ENCODE results near the gene CACNA1H. TPM values are rescaled to one million over a fixed set of nuclear protein-coding genes. Genes with fewer than 3 reads are reported as not detected.

Gene CACNA1H
- total and polyA plus RNA-seq, 2 of the 8 experiments (the other 6 are each of a cell fraction or from before 2014, with no cell fraction given), result 14.0 to 28.7 TPM

DNA sequence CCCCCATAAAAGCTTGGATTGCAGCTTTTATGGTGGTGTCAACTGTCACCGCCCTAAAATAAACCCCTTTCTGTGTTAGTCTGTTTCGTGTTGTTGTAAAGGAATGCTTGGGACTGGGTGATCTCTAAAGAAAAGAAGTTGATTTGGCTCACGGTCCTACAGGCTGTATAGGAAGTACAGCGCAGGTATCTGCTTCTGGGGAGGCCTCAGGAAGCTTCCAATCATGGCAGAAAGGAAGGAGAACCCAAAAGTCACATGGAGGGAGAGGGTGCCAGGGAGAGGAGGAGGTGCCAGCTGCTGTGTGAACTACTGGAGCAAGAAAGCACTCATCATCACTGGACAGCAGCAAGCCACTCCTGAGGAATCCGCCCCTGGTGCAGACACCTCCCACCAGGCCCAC is 5.9 kb upstream of the CACNA1H start:
- CTCF ChIA-PET (ENCODE audit: partially characterized antibody), result interaction anchor here (0.5 to 2.8 kb wide), 3 partner anchors 10 to 27 kb away, joined by 3 to 10 read pairs (median 3); no protein-coding TSS in a partner anchor
- Histone ChIP-seq H3K56ac (replicated peaks; ENCODE audit: insufficient read length, low read depth, low read length) (no peak overlapping the region), H3K4me1 (replicated peaks in 1 of 4; ENCODE audit: control insufficient read depth in 3 of 4, insufficient read depth in 4 of 4, low read length in 3 of 4) (peaks cover 0 to 9% (median 6%) of the 10 kb centered on the region in 4 experiments; a peak in 5 of 7 replicates)
- TF ChIP-seq RBBP5 (IDR thresholded peaks at IDR 0.05; ENCODE audit: borderline replicate concordance, low read depth, low read length), result no peak
- TF ChIP-seq, protein P1, sequence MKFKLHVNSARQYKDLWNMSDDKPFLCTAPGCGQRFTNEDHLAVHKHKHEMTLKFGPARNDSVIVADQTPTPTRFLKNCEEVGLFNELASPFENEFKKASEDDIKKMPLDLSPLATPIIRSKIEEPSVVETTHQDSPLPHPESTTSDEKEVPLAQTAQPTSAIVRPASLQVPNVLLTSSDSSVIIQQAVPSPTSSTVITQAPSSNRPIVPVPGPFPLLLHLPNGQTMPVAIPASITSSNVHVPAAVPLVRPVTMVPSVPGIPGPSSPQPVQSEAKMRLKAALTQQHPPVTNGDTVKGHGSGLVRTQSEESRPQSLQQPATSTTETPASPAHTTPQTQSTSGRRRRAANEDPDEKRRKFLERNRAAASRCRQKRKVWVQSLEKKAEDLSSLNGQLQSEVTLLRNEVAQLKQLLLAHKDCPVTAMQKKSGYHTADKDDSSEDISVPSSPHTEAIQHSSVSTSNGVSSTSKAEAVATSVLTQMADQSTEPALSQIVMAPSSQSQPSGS (IDR thresholded peaks at IDR 0.05; ENCODE audit: low read length), result no peak
- no peak for TF ChIP-seq YY1 (IDR thresholded peaks at IDR 0.05; ENCODE audit: low read depth, low read length)
- no peak for TF ChIP-seq SUZ12 (IDR thresholded peaks at IDR 0.05; ENCODE audit: low read length)
- TF ChIP-seq RAD21 (IDR thresholded peaks at IDR 0.05 in 1 of 2, conservative IDR thresholded peaks at IDR 0.05 in 1 of 2; ENCODE audit: low read depth in 2 of 2, low read length in 2 of 2), result no peak
- no peak for TF ChIP-seq FOSL1 (IDR thresholded peaks at IDR 0.05; ENCODE audit: insufficient read depth, low read depth, low read length)
- TF ChIP-seq KDM1A (IDR thresholded peaks at IDR 0.05; ENCODE audit: borderline replicate concordance, low read length), result no peak
- no peak for TF ChIP-seq CTBP2 (IDR thresholded peaks at IDR 0.05; ENCODE audit: borderline replicate concordance, insufficient read depth, insufficient read length, low read length)
- TF ChIP-seq RFX5 (IDR thresholded peaks at IDR 0.05; ENCODE audit: borderline replicate concordance, low read depth, low read length), result no peak
- TF ChIP-seq TAF7 (optimal IDR thresholded peaks at IDR 0.05; ENCODE audit: borderline replicate concordance, low read depth, low read length), result no peak
- no peak for TF ChIP-seq NANOG (IDR thresholded peaks at IDR 0.05; ENCODE audit: insufficient read depth, low read depth, low read length, poor library complexity, severe bottlenecking)

More for the DNA sequence above, 5.9 kb upstream of the CACNA1H start:
- H3K4ac ChIP-seq (replicated peaks; ENCODE audit: insufficient read length, low read depth, low read length), result no peak overlapping the region
- no peak overlapping the region for H2BK20ac ChIP-seq (ENCODE audit: low read length)
- no peak overlapping the region for H2BK5ac ChIP-seq (ENCODE audit: low read depth, low read length)
- H3K9me3 ChIP-seq (ENCODE audit: insufficient read depth in 2 of 2, low read depth in 1 of 2, low read length in 1 of 2), result peaks cover 0 to 3% of the 10 kb centered on the region in 2 experiments; a peak in 2 of 4 replicates
- H4K91ac ChIP-seq (replicated peaks; ENCODE audit: insufficient read length, low read length), result no peak overlapping the region
- no peak overlapping the region for H3K4me3 ChIP-seq (ENCODE audit: extremely low read depth in 1 of 4, insufficient read depth in 2 of 4, low read depth in 3 of 4, low read length in 4 of 4)
- H4K5ac ChIP-seq (ENCODE audit: insufficient read length, low read depth, low read length), result no peak overlapping the region
- no peaks in the 10 kb centered on the region for H3K79me2 ChIP-seq (ENCODE audit: control insufficient read depth in 1 of 2, insufficient read depth in 2 of 2, low read length in 2 of 2)
- 87% methylated on average over 4 of the region's 5 CpGs; no CpG with 5 or more reads in 1 of the 2 experiments for WGBS, 2 experiments (ENCODE audit: extremely low coverage in 1 of 2, insufficient coverage in 1 of 2, insufficient read length in 1 of 2, insufficient replicate concordance in 2 of 2, low coverage in 1 of 2, low lambda C conversion rate in 2 of 2, missing lambda C conversion rate in 1 of 2)
- H4K20me1 ChIP-seq (replicated peaks in 1 of 2; ENCODE audit: control insufficient read depth in 1 of 2, insufficient read depth in 2 of 2, low read length in 2 of 2), result no peaks in the 10 kb centered on the region
- H3K27ac ChIP-seq (ENCODE audit: low read depth, low read length), result no peak overlapping the region
- H3K23me2 ChIP-seq (ENCODE audit: low read depth, low read length), result no peaks in the 10 kb centered on the region; the same call in 1 of the 2 replicates
- no peak for DNase-seq (ENCODE audit: low read depth in 1 of 2, low spot score in 2 of 2)
- no peak for FAIRE-seq
- no peaks in the 10 kb centered on the region; a peak in 3 of 7 replicates for H3K27me3 ChIP-seq (replicated peaks in 1 of 4; ENCODE audit: control insufficient read depth in 3 of 4, extremely low read depth in 1 of 4, insufficient read depth in 3 of 4, low read length in 3 of 4)
- H3K36me3 ChIP-seq (ENCODE audit: control insufficient read depth in 2 of 4, insufficient read depth in 4 of 4, low read length in 3 of 4), result no peaks in the 10 kb centered on the region
- no peak overlapping the region for H2BK120ac ChIP-seq (replicated peaks; ENCODE audit: low read depth, low read length)
- H2BK15ac ChIP-seq (ENCODE audit: low read length), result no peak overlapping the region
- no peaks in the 10 kb centered on the region for H3K79me1 ChIP-seq (ENCODE audit: low read depth, low read length)
- no peak overlapping the region for H3K23ac ChIP-seq (ENCODE audit: insufficient read length)
- H2BK12ac ChIP-seq (ENCODE audit: low read depth, low read length), result no peak overlapping the region
- no peak overlapping the region for H2AFZ ChIP-seq (ENCODE audit: low read length)
- H3K4me2 ChIP-seq (ENCODE audit: insufficient read depth in 1 of 2, low read depth in 2 of 2, low read length in 2 of 2), result no peak overlapping the region
- no peak overlapping the region for H4K8ac ChIP-seq (ENCODE audit: extremely low read depth, insufficient read depth, low read length)
- POLR2A ChIA-PET (ENCODE audit: partially characterized antibody), result interaction anchor here (1.2 to 1.5 kb wide), 2 partner anchors 11 to 37 kb away, joined by 3 read pairs; no protein-coding TSS in a partner anchor
- no peak overlapping the region for H3K14ac ChIP-seq (ENCODE audit: insufficient read length)
- H2AK5ac ChIP-seq (ENCODE audit: low read depth, low read length), result no peak overlapping the region
- no peak overlapping the region for H3K18ac ChIP-seq (ENCODE audit: extremely low read depth, low read length)
- no peak overlapping the region for H3K9ac ChIP-seq (replicated peaks in 1 of 4; ENCODE audit: extremely low read depth in 1 of 4, low read depth in 3 of 4, low read length in 3 of 4)
